HepG2 (cell line): ENCODE measurements around the gene DNAJC9. TPM values are rescaled to one million over a fixed set of nuclear protein-coding genes. Genes with fewer than 3 reads are reported as not detected.

Experiments
- ATAC-seq: fragments of 200-7000 bp; cut with Tn5 transposase; 3 replicates; pipeline ENCODE4 v1.9.1; 2020; ENCODE audit warnings: mild to moderate bottlenecking, moderate library complexity
- BruUV-seq: library from RNA; stranded (reverse); fragments of 400-500 nt; replicated peaks from 2 replicates; lab custom pipeline; 2021; lab: Mats Ljungman, UMichigan
- CTCF ChIA-PET: fragments of 300-600 bp; formaldehyde crosslinking; extraction: SDS; loops from one replicate; lab custom pipeline; 2021; ENCODE audit warnings: low total read pairs, inconsistent platforms, low intra/inter-chr PET ratio; lab: Yijun Ruan, JAX
- POLR2A ChIA-PET: fragments of 350-600 bp; sonication (Branson Sonifier 250); formaldehyde crosslinking; loops from one replicate; lab custom pipeline; 2020; ENCODE audit warnings: antibody characterized with exemption, inconsistent platforms; lab: Yijun Ruan, JAX
- DNase-seq: peaks from one replicate; pipeline ENCODE4 v3.0.0-alpha.2; 2015; ENCODE audit warnings: low spot score
- FAIRE-seq: peaks from 3 replicates; lab custom pipeline; 2011; peaks lifted over from hg19 to GRCh38; lab: Jason Lieb, UNC
- H2AFZ ChIP-seq: one replicate; pipeline ENCODE4 v1.6.1; 2011; ENCODE audit warnings: low read length, inconsistent platforms
- H3K27ac ChIP-seq: fragments of 300-600 bp; 3 replicates; pipeline ENCODE4 v1.8.0; 2011; ENCODE audit warnings: mixed run types, mild to moderate bottlenecking, mixed read lengths, low read length, inconsistent platforms; ENCODE audit not compliant: insufficient read depth; ENCODE audit errors: extremely low read length
- H3K27me3 ChIP-seq, 2 experiments: fragments of 200-600 bp in 1 of 2; 2 replicates in 1 of 2; 3 replicates in 1 of 2; pipeline versions ENCODE4 v1.6.0 to v1.8.0; 2011; ENCODE audit warnings: low read length in 2 of 2, mild to moderate bottlenecking in 2 of 2, moderate library complexity in 2 of 2, inconsistent platforms in 1 of 2; ENCODE audit not compliant: insufficient read depth in 2 of 2, control insufficient read depth in 1 of 2
- H3K36me3 ChIP-seq, 2 experiments: fragments of 200-600 bp in 1 of 2; replicated peaks in 1 of 2; 2 replicates in 1 of 2; 3 replicates in 1 of 2; pipeline versions ENCODE4 v1.5.1 to v1.8.0; 2011; ENCODE audit warnings: low read length in 2 of 2, inconsistent platforms in 1 of 2; ENCODE audit not compliant: insufficient read depth in 2 of 2, control insufficient read depth in 1 of 2
- H3K4me1 ChIP-seq: 2 replicates; pipeline ENCODE4 v1.5.1; 2012; ENCODE audit warnings: low read length, inconsistent platforms; ENCODE audit not compliant: insufficient read depth
- H3K4me2 ChIP-seq: 2 replicates; pipeline ENCODE4 v1.6.0; 2011; ENCODE audit warnings: low read depth, low read length, inconsistent platforms
- H3K4me3 ChIP-seq, 3 experiments: fragments of 200-600 bp in 1 of 3; sonication (generic), shearing (Covaris generic) in 1 of 3; replicated peaks in 1 of 3; 2 replicates each; pipeline ENCODE4 v1.5.1; 2011 to 2016; ENCODE audit warnings: low read length in 3 of 3, inconsistent platforms in 2 of 3, low read depth in 2 of 3, mild to moderate bottlenecking in 2 of 3, control low read depth in 1 of 3, mixed read lengths in 1 of 3; ENCODE audit not compliant: insufficient read depth in 1 of 3
- H3K79me2 ChIP-seq: one replicate; pipeline ENCODE4 v1.6.1; 2011; ENCODE audit warnings: low read length, inconsistent platforms; ENCODE audit not compliant: insufficient read depth
- H3K9ac ChIP-seq: 2 replicates; pipeline ENCODE4 v1.6.0; 2011; ENCODE audit warnings: mild to moderate bottlenecking, low read depth, low read length, inconsistent platforms; ENCODE audit not compliant: insufficient read depth
- H3K9me3 ChIP-seq: 2 replicates; pipeline ENCODE4 v1.5.1; 2012; ENCODE audit warnings: mild to moderate bottlenecking, low read length
- H4K20me1 ChIP-seq: 2 replicates; pipeline ENCODE4 v1.6.0; 2011; ENCODE audit warnings: inconsistent platforms, mild to moderate bottlenecking, low read length, moderate library complexity; ENCODE audit not compliant: insufficient read depth
- ATF1 ChIP-seq: IDR thresholded peaks from 2 replicates; pipeline ENCODE4 v1.6.1; 2016; ENCODE audit warnings: mild to moderate bottlenecking, control low read depth
- ATF7-NPFF ChIP-seq: sonication (generic); formaldehyde crosslinking; IDR thresholded peaks from 2 replicates; pipeline ENCODE4 v1.8.1; 2023; ENCODE audit warnings: mild to moderate bottlenecking, low read depth, missing genetic modification reagents, moderate library complexity
- FOXJ3 ChIP-seq: sonication (generic); formaldehyde crosslinking; IDR thresholded peaks from 2 replicates; pipeline ENCODE4 v1.4.0; 2020; ENCODE audit warnings: missing genetic modification reagents, mild to moderate bottlenecking, borderline replicate concordance
- FOXO1 ChIP-seq: sonication (generic); formaldehyde crosslinking; IDR thresholded peaks from 2 replicates; pipeline ENCODE4 v1.4.0; 2020; ENCODE audit warnings: missing genetic modification reagents
- RELA ChIP-seq: sonication (generic); formaldehyde crosslinking; IDR thresholded peaks from 2 replicates; pipeline ENCODE4 v1.4.0; 2020; ENCODE audit warnings: missing genetic modification reagents
- SPEN ChIP-seq: sonication (generic); formaldehyde crosslinking; IDR thresholded peaks from 2 replicates; pipeline ENCODE4 v1.5.1; 2020; ENCODE audit warnings: low read depth, mild to moderate bottlenecking, missing genetic modification reagents
- ZFP36 ChIP-seq: fragments of 150-350 bp; IDR thresholded peaks from 2 replicates; pipeline ENCODE4 v1.6.1; 2018; ENCODE audit warnings: borderline replicate concordance, low read length, low read depth; ENCODE audit not compliant: partially characterized antibody
- ZNF333 ChIP-seq: sonication (generic); formaldehyde crosslinking; IDR thresholded peaks from 2 replicates; pipeline ENCODE4 v1.4.0; 2020; ENCODE audit warnings: mild to moderate bottlenecking, missing genetic modification reagents, borderline replicate concordance
- ZNF546 ChIP-seq: sonication (generic); formaldehyde crosslinking; conservative IDR thresholded peaks from 2 replicates; pipeline ENCODE4 v1.8.1; 2023; ENCODE audit warnings: mild to moderate bottlenecking, missing genetic modification reagents
- ZNF792 ChIP-seq: IDR thresholded peaks from 2 replicates; pipeline ENCODE4 v1.6.1; 2016
- ZSCAN31 ChIP-seq: sonication (generic); formaldehyde crosslinking; IDR thresholded peaks from 2 replicates; pipeline ENCODE4 v1.5.0; 2020; ENCODE audit warnings: low read depth, mild to moderate bottlenecking, missing genetic modification reagents
- WGBS: methylation state at CpG from one replicate; pipeline ENCODE4 v1.1.6; 2017; ENCODE audit warnings: low lambda C conversion rate; 5-methylcytosine and 5-hydroxymethylcytosine counted together
- in situ Hi-C: cut with HindIII; loops from 2 replicates; pipeline ENCODE4 v1.10.0; 2017; ENCODE audit warnings: low pct_unique_long_range_greater_than_20kb; ENCODE audit not compliant: extremely low pct_ligation_motif_present
- intact Hi-C: fragments of 100-400 bp; cut with micrococcal nuclease; formaldehyde crosslinking; loops from one replicate; pipeline ENCODE4 v1.10.0; 2022; ENCODE audit not compliant: unreplicated experiment
- polyA plus RNA-seq, 8 experiments: library from polyadenylated mRNA; depleted of rRNA in 3 of 8; stranded (reverse) in 7 of 8; unstranded in 1 of 8; fragments of >200 nt; fragmentation: Illumina TruSeq in 4 of 8; extraction: Trizol in 4 of 8; gene quantifications; 2 replicates each; pipeline versions ENCODE4 v1.2.1 to v1.2.3, GENCODE V29; 2011 to 2016; ENCODE audit warnings: low read depth in 4 of 8, missing spikeins in 1 of 8, mixed read lengths in 1 of 8; ENCODE audit not compliant: insufficient read depth in 1 of 8
- total RNA-seq, 5 experiments: library from RNA; depleted of rRNA; stranded (reverse); fragments of >200 nt; fragmentation: Illumina TruSeq; extraction: Trizol; gene quantifications; 2 replicates each; pipeline ENCODE4 v1.2.3, GENCODE V29; 2016; ENCODE audit warnings: low read depth in 1 of 5
- TF ChIP-seq, protein P1 (sequence below): sonication (generic); formaldehyde crosslinking; conservative IDR thresholded peaks from 2 replicates; pipeline ENCODE4 v1.4.0; 2020; ENCODE audit warnings: missing genetic modification reagents
- TF ChIP-seq, protein P2 (sequence below): sonication (generic); formaldehyde crosslinking; IDR thresholded peaks from 2 replicates; pipeline ENCODE4 v1.4.0; 2020; ENCODE audit warnings: missing genetic modification reagents

The DNAJC9 gene
- total and polyA plus RNA-seq, 2 of the 13 experiments (the other 11 are each of a cell fraction or from before 2014, with no cell fraction given): 15.9 to 60.3 TPM

DNA sequence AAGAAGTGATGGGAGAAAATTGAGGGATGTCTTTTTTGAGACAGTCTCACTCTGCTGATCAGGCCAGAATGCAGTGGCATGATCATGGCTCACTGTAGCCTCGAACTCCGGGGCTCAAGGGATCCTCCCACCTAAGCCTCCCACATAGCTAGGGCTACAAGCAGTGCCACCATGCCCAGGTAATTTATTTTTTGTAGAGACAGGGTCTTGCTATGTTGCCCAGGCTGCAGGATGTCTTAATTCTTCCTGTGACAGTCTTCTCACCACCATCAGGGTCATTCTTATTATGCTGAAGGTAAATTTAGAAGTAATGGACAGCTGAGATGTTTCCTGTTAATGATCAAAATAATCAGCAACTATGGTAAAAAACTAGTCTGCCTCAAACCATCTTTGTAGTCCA lies 7.1 kb downstream of the DNAJC9 start:
- H3K4me2 ChIP-seq: no peak overlapping the region
- CTCF ChIA-PET: no interaction called here
- H3K27ac ChIP-seq: no peak overlapping the region
- H3K27me3 ChIP-seq: no peaks in the 10 kb centered on the region
- POLR2A ChIA-PET: no interaction called here
- H2AFZ ChIP-seq: no peak overlapping the region
- DNase-seq (no peak), ATAC-seq (no peak), FAIRE-seq (no peak)
- peaks cover 2 to 37% of the 10 kb centered on the region in 2 experiments for H3K36me3 ChIP-seq
- in situ Hi-C loops (no loop called here), intact Hi-C loops (no loop called here)
- 100% methylated on average over 2 of the region's 2 CpGs for WGBS
- H3K9me3 ChIP-seq: no peaks in the 10 kb centered on the region
- H3K4me3 ChIP-seq: no peak overlapping the region
- H3K4me1 ChIP-seq: peaks cover 12% of the 10 kb centered on the region
- H3K9ac ChIP-seq: no peak overlapping the region
- peaks cover 10% of the 10 kb centered on the region for H3K79me2 ChIP-seq
- BruUV-seq: no TSS peak
- no peaks in the 10 kb centered on the region for H4K20me1 ChIP-seq
- TF ChIP-seq RELA (CRISPR knock-in tag): no peak
- no peak for TF ChIP-seq ZFP36
- TF ChIP-seq, protein P1, sequence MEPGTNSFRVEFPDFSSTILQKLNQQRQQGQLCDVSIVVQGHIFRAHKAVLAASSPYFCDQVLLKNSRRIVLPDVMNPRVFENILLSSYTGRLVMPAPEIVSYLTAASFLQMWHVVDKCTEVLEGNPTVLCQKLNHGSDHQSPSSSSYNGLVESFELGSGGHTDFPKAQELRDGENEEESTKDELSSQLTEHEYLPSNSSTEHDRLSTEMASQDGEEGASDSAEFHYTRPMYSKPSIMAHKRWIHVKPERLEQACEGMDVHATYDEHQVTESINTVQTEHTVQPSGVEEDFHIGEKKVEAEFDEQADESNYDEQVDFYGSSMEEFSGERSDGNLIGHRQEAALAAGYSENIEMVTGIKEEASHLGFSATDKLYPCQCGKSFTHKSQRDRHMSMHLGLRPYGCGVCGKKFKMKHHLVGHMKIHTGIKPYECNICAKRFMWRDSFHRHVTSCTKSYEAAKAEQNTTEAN (CRISPR knock-in tag): no peak
- TF ChIP-seq ZNF792 (CRISPR knock-in tag): no peak
- no peak for TF ChIP-seq FOXJ3 (CRISPR knock-in tag)
- no peak for TF ChIP-seq ZSCAN31 (CRISPR knock-in tag)
- TF ChIP-seq FOXO1: no peak
- no peak for TF ChIP-seq ZNF546
- TF ChIP-seq ATF7-NPFF: no peak
- TF ChIP-seq SPEN (CRISPR knock-in tag): no peak
- no peak for TF ChIP-seq ZNF333 (CRISPR knock-in tag)
- no peak for TF ChIP-seq ATF1
- TF ChIP-seq, protein P2, sequence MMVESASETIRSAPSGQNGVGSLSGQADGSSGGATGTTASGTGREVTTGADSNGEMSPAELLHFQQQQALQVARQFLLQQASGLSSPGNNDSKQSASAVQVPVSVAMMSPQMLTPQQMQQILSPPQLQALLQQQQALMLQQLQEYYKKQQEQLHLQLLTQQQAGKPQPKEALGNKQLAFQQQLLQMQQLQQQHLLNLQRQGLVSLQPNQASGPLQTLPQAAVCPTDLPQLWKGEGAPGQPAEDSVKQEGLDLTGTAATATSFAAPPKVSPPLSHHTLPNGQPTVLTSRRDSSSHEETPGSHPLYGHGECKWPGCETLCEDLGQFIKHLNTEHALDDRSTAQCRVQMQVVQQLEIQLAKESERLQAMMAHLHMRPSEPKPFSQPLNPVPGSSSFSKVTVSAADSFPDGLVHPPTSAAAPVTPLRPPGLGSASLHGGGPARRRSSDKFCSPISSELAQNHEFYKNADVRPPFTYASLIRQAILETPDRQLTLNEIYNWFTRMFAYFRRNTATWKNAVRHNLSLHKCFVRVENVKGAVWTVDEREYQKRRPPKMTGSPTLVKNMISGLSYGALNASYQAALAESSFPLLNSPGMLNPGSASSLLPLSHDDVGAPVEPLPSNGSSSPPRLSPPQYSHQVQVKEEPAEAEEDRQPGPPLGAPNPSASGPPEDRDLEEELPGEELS (CRISPR knock-in tag): no peak
